ENCODE results near the gene THY1.

- no peak for TF ChIP-seq EP300 (IDR thresholded peaks at IDR 0.05)
- no peak for TF ChIP-seq CTCF (IDR thresholded peaks at IDR 0.05)
- no peak for TF ChIP-seq POLR2AphosphoS5 (IDR thresholded peaks at IDR 0.05)
Measured at GRCh38 chr11:119419246-119419645, 3.7 kb downstream of the THY1 start.

All from upper lobe of left lung (tissue), 4 donors.